ENCODE measurements around the gene PRKCH. TPM values are rescaled to one million over a fixed set of nuclear protein-coding genes. Genes with fewer than 3 reads are reported as not detected.

Gene PRKCH
- total RNA-seq, 2 experiments from 2014 or later, result 193 to 194 TPM

GRCh38 chr14:61479746-61480502 lies 158.5 kb downstream of the PRKCH start:
- intact Hi-C loops (cut with micrococcal nuclease), result loop anchor here (2.0 to 10.0 kb wide), 2 partner anchors 45 to 215 kb away; partner anchors contain the start of gene HIF1A
- peak overlapping the region; percentile 61 for H3K4me3 Mint-ChIP-seq
- TF ChIP-seq CTCF (IDR thresholded peaks at IDR 0.05), result no peak
- H3K36me3 Mint-ChIP-seq (ENCODE audit: low read depth), result peaks cover 61% of the 10 kb centered on the region
- H3K27ac Mint-ChIP-seq, result peak overlapping the region; percentile 100
- DNase-seq (no peak), ATAC-seq (no peak)
- H3K27me3 Mint-ChIP-seq, result no peaks in the 10 kb centered on the region
- CTCF ChIA-PET, result interaction anchor here (0.6 to 9.1 kb wide), 13 partner anchors 8 to 358 kb away, joined by 3 to 94 read pairs (median 3); partner anchors contain the start of gene TMEM30B
- peaks cover 87% of the 10 kb centered on the region for H3K4me1 Mint-ChIP-seq (ENCODE audit: low read depth)
- H3K9me3 Mint-ChIP-seq, result no peaks in the 10 kb centered on the region
- POLR2A ChIA-PET, result interaction anchor here (0.7 to 8.8 kb wide), 20 partner anchors 8 to 358 kb away, joined by 3 to 100 read pairs (median 4); partner anchors contain the start of gene HIF1A

GRCh38 chr14:61480704-61481285 lies 159.4 kb downstream of the PRKCH start:
- no peak for DNase-seq
- ChIA-PET CTCF (interaction anchor here (1.0 to 9.1 kb wide), 8 partner anchors 9 to 357 kb away, joined by 3 to 94 read pairs (median 3); no protein-coding TSS in a partner anchor), POLR2A (interaction anchor here (0.8 to 8.8 kb wide), 11 partner anchors 10 to 276 kb away, joined by 3 to 100 read pairs (median 4); partner anchors contain the start of gene HIF1A)
- no peak for ATAC-seq
- Mint-ChIP-seq H3K4me1 (ENCODE audit: low read depth) (peaks cover 89% of the 10 kb centered on the region), H3K27me3 (no peaks in the 10 kb centered on the region), H3K9me3 (no peaks in the 10 kb centered on the region), H3K27ac (peak overlapping the region; percentile 100), H3K4me3 (no peak overlapping the region), H3K36me3 (ENCODE audit: low read depth) (peaks cover 69% of the 10 kb centered on the region)
- TF ChIP-seq CTCF (IDR thresholded peaks at IDR 0.05), result no peak
- intact Hi-C loops (cut with micrococcal nuclease), result no loop called here

- Mint-ChIP-seq H3K36me3 (ENCODE audit: low read depth) (peaks cover 74% of the 10 kb centered on the region), H3K4me1 (ENCODE audit: low read depth) (peaks cover 89% of the 10 kb centered on the region), H3K27me3 (no peaks in the 10 kb centered on the region), H3K27ac (peak overlapping the region; percentile 100), H3K4me3 (no peak overlapping the region), H3K9me3 (no peaks in the 10 kb centered on the region)
- ATAC-seq (no peak), DNase-seq (no peak)
- intact Hi-C loops (cut with micrococcal nuclease), result no loop called here
- TF ChIP-seq CTCF (IDR thresholded peaks at IDR 0.05), result no peak
- CTCF ChIA-PET, result interaction anchor here (1.2 to 9.1 kb wide), 5 partner anchors 13 to 356 kb away, joined by 3 to 94 read pairs (median 4); no protein-coding TSS in a partner anchor
- POLR2A ChIA-PET, result interaction anchor here (0.5 to 8.8 kb wide), 5 partner anchors 13 to 70 kb away, joined by 3 to 100 read pairs (median 4); no protein-coding TSS in a partner anchor
These were observed 160.3 kb downstream of the PRKCH start for GRCh38 chr14:61481701-61482100.

GRCh38 chr14:61482348-61483206 lies 161.2 kb downstream of the PRKCH start:
- CTCF ChIA-PET, result interaction anchor here (1.2 to 1.7 kb wide), 3 partner anchors 13 to 29 kb away, joined by 3 read pairs; no protein-coding TSS in a partner anchor
- Mint-ChIP-seq H3K4me1 (ENCODE audit: low read depth) (peaks cover 88% of the 10 kb centered on the region), H3K9me3 (no peaks in the 10 kb centered on the region), H3K27ac (peak overlapping the region; percentile 100), H3K27me3 (no peaks in the 10 kb centered on the region), H3K36me3 (ENCODE audit: low read depth) (peaks cover 76% of the 10 kb centered on the region), H3K4me3 (no peak overlapping the region)
- POLR2A ChIA-PET, result interaction anchor here (0.5 to 8.8 kb wide), 3 partner anchors 20 to 238 kb away, joined by 3 to 100 read pairs (median 5); no protein-coding TSS in a partner anchor
- TF ChIP-seq CTCF (IDR thresholded peaks at IDR 0.05), result no peak
- DNase-seq (no peak), ATAC-seq (no peak)
- intact Hi-C loops (cut with micrococcal nuclease), result no loop called here

Data from activated CD8-positive, alpha-beta T cell treated with anti-CD3 and anti-CD28 coated beads for 36 hours (primary cell).